ENCODE measurements around the gene SLC25A41. TPM values are rescaled to one million over a fixed set of nuclear protein-coding genes. Genes with fewer than 3 reads are reported as not detected.

The SLC25A41 gene
- under 1 TPM in 1 of 4 donors, not detected in 3; 0.21 TPM for total RNA-seq

GRCh38 chr19:6433663-6434062, at the start of gene SLC25A41:
SLC25A41 (minus strand) TSS chr19:6433763; CDS start chr19:6433693, 70 bp downstream.
- intact Hi-C loops (cut with DNase I; ENCODE audit: low total_unique reads) = no loop called here
- H3K4me3 ChIP-seq (ENCODE audit: low read depth, poor library complexity, severe bottlenecking) = no peak within 1 kb of the TSS
- 89 to 94% methylated on average over 10 of the region's 10 CpGs for WGBS, 2 donors
- no peak for TF ChIP-seq POLR2A (IDR thresholded peaks at IDR 0.05)
- TF ChIP-seq, protein P1, sequence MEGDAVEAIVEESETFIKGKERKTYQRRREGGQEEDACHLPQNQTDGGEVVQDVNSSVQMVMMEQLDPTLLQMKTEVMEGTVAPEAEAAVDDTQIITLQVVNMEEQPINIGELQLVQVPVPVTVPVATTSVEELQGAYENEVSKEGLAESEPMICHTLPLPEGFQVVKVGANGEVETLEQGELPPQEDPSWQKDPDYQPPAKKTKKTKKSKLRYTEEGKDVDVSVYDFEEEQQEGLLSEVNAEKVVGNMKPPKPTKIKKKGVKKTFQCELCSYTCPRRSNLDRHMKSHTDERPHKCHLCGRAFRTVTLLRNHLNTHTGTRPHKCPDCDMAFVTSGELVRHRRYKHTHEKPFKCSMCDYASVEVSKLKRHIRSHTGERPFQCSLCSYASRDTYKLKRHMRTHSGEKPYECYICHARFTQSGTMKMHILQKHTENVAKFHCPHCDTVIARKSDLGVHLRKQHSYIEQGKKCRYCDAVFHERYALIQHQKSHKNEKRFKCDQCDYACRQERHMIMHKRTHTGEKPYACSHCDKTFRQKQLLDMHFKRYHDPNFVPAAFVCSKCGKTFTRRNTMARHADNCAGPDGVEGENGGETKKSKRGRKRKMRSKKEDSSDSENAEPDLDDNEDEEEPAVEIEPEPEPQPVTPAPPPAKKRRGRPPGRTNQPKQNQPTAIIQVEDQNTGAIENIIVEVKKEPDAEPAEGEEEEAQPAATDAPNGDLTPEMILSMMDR (IDR thresholded peaks at IDR 0.05) = no peak
- no peak for DNase-seq (ENCODE audit: low spot score in 2 of 2)

GRCh38 chr19:6483235-6483634, 49.7 kb upstream of the SLC25A41 start:
- intact Hi-C loops (cut with DNase I; ENCODE audit: low total_unique reads) = no loop called here
- 38 to 58% methylated on average over 3 of the region's 3 CpGs for WGBS, 2 donors
- DNase-seq (ENCODE audit: low spot score in 2 of 2) = no peak
- H3K4me3 ChIP-seq (ENCODE audit: low read depth, poor library complexity, severe bottlenecking) = no peak overlapping the region
- no peak for TF ChIP-seq POLR2A (IDR thresholded peaks at IDR 0.05)
- TF ChIP-seq, protein P1 (IDR thresholded peaks at IDR 0.05) = no peak

DNA sequence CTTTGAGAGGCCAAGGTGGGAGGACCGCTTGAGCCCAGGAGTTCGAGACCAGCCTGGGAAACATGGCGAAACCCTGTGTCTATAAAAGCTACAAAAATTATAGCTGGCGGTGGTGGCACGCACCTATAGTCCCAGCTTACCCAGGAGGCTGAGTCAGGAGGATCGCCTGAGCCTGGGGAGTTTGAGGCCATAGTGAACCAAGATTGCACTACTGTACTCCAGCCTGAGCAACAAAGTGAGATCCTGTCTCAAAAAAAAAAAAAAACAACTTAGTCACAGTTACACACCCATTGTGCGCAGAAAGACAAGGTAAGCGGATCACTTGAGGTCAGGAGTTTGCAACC, 48.8 kb upstream of the SLC25A41 start:
- intact Hi-C loops (cut with DNase I; ENCODE audit: low total_unique reads) = no loop called here
- WGBS, 2 donors = 91 to 92% methylated on average over 8 of the region's 8 CpGs
- TF ChIP-seq POLR2A (IDR thresholded peaks at IDR 0.05) = no peak
- TF ChIP-seq, protein P1 (IDR thresholded peaks at IDR 0.05) = no peak
- no peak overlapping the region for H3K4me3 ChIP-seq (ENCODE audit: low read depth, poor library complexity, severe bottlenecking)
- DNase-seq (ENCODE audit: low spot score in 2 of 2) = no peak

- intact Hi-C loops (cut with DNase I; ENCODE audit: low total_unique reads) = no loop called here
- no peak within 1 kb of the TSS for H3K4me3 ChIP-seq (ENCODE audit: low read depth, poor library complexity, severe bottlenecking)
- DNase-seq (ENCODE audit: low spot score in 2 of 2) = no peak
- TF ChIP-seq, protein P1 (IDR thresholded peaks at IDR 0.05) = no peak
- TF ChIP-seq POLR2A (IDR thresholded peaks at IDR 0.05) = no peak
- WGBS, 2 donors = 52 to 54% methylated on average over 24 of the region's 24 CpGs
Observed at GRCh38 chr19:6481541-6482342, 48.2 kb upstream of the SLC25A41 start, which contains the start of gene DENND1C. DENND1C (minus strand) TSS chr19:6481787; CDS start chr19:6481695, 92 bp downstream.

DNA sequence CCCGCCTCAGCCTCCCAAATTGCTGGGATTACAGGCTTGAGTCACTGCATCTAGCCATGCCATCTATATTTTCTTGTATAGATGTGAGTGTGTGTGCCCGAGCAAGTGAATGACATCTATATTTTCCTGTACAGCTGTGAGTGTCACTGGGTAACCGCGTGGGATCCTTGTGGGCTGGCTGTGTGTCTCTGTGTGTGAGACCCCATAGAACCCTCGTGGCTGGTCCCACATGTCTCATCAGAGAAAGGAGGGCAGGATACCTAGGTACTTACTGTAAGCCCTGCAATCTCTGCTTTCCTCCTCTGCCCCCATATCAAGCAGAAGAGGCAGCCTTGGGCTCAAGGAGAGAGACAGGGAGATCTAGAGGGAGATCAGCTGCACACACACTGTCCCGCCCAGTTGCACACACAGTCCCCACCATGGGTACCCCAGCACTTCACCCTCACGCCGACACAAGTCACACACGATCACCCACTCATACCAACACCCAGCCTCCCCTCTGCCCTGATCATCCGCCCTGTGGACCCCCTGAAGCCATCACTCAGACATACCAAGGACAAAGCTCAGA, 47.4 kb upstream of the SLC25A41 start:
- TF ChIP-seq, protein P1 (IDR thresholded peaks at IDR 0.05) = no peak
- TF ChIP-seq POLR2A (IDR thresholded peaks at IDR 0.05) = no peak
- intact Hi-C loops (cut with DNase I; ENCODE audit: low total_unique reads) = no loop called here
- H3K4me3 ChIP-seq (ENCODE audit: low read depth, poor library complexity, severe bottlenecking) = no peak overlapping the region
- 75 to 77% methylated on average over 10 of the region's 10 CpGs for WGBS, 2 donors
- DNase-seq (ENCODE audit: low spot score in 2 of 2) = no peak

All from lower leg skin (tissue), 4 donors.